NB4 (cell line): ENCODE results near the gene KRTAP3-1.

Source experiments
- CTCF ChIP-seq: IDR thresholded peaks from one replicate; pipeline ENCODE4 v1.5.1; 2012; ENCODE audit warnings: low read depth, low read length
- MYC ChIP-seq: IDR thresholded peaks from 2 replicates; pipeline ENCODE4 v1.6.1; 2011; ENCODE audit warnings: low read depth, low read length
- POLR2A ChIP-seq: IDR thresholded peaks from 2 replicates; pipeline ENCODE4 v1.6.1; 2011; ENCODE audit warnings: mild to moderate bottlenecking; ENCODE audit not compliant: insufficient read length; ENCODE audit errors: extremely low read depth

- TF ChIP-seq POLR2A = no peak
- no peak for TF ChIP-seq CTCF
- no peak for TF ChIP-seq MYC
These were observed 28.8 kb downstream of the KRTAP3-1 start for GRCh38 chr17:40980117-40980516.
